ENCODE results near the gene KLRC2. TPM values are rescaled to one million over a fixed set of nuclear protein-coding genes. Genes with fewer than 3 reads are reported as not detected.
"Not testable (repeated sequence)": the region's sequence is repeated elsewhere in the genome, so short reads cannot be mapped to it uniquely, and the experiment has no call there.

Gene KLRC2
- 0.23 TPM in 1 of 2 replicates, not detected in the other for total RNA-seq (2014; rRNA removed; shearing (Covaris generic))

- peak; percentile 49 for DNase-seq (ENCODE audit: low spot score)
These were observed at the start of gene KLRC2 for GRCh38 chr12:10435816-10436215. KLRC2 (minus strand) TSS chr12:10436010; CDS start chr12:10435986, 24 bp downstream.

DNA sequence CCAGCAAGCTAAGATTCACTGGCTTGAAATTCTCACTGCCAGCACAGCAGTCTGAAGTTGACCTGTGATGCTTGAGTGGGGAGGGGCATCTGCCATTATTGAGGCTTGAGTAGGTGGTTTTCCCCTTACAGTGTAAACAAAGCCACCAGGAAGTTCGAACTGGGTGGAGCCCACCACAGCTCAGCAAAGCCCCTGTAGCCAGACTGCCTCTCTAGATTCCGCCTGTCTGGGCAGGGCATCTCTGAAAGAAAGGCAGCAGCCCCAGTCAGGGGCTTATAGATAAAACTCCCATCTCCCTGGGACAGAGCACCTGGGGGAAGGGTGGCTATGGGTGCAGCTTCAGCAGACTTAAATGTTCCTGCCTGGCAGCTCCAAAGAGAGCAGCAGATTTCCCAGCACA lies 46.1 kb upstream of the KLRC2 start:
- not testable (repeated sequence) for DNase-seq (ENCODE audit: low spot score)

- DNase-seq (ENCODE audit: low spot score), result not testable (repeated sequence)
These were observed 37.0 kb upstream of the KLRC2 start for GRCh38 chr12:10472808-10473207.

GRCh38 chr12:10469701-10470100 lies 33.9 kb upstream of the KLRC2 start:
- DNase-seq (ENCODE audit: low spot score), result no peak

DNA sequence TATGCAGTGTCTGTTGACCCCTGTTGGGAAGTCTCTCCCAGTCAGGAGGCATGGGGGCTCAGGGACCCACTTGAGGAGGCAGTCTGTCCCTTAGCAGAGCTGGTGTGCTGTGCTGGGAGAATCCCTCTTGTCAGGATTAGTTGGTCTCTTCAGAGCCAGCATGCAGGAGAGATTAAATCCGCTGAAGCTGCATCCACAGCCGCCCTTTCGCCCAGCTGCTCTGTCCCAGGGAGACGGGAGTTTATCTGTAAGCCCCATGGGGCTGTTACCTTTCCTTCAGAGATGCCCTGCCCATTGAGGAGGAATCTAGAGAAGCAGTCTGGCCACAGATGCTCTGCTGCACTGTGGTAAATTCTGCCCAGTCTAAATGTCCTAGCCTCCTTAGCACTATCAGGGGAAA lies 30.5 kb upstream of the KLRC2 start:
- DNase-seq (ENCODE audit: low spot score), result no peak

DNA sequence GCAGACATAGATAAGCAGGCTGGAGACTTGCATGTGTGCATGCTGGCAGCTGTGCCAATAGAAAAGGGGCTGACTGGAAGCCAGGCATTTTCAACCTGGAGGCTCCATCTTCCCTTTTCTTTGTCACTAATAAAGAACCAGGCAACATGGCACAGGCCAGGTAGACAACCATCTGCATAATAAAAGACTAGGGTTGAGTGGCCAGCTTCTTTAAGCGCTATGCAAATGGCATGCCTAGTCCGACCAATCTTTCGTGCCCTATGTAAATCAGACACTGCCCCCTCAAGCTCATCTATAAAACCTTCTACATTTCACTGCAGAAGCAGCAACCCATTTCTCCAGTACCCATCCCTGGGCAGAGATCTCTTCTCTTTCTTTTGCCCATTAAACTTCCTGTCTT lies 21.9 kb upstream of the KLRC2 start:
- no peak for DNase-seq (ENCODE audit: low spot score)

DNA sequence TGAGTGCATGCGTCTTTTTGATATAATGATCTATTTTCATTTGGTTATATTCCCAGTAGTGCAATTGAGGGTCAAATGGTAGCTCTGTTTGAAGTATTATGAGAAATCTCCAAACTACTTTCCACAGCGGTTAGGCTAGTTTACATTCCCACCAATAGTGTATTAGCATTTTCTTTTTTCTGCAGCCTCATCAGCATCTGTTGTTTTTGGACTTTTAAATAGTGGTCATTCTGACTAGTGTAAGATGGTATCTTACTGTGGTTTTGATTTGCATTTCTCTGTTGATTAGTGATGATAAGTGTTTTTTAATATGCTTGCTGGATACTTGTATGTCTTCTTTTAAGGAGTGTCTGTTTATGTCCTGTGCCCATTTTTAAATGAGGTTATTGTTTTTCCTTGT lies 21.0 kb upstream of the KLRC2 start:
- no peak for DNase-seq (ENCODE audit: low spot score)

DNA sequence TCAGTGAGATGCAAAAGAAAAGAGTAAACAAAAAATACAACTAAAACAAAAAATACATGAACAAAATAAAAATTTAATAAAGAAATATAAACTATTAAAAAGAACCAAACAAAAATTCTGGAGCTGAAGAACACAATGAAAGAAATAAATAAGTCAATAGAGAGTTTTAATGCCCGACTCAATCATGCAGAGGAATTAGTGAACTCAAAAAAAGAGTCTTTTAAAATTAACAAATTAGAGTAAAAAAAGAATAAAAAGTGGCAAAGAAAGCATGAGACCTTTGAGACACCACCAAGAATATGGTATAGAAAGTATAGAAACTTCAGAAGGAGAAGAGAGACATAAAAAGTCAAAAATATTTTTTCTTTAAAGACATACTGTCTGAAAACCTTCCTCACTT lies 20.0 kb upstream of the KLRC2 start:
- DNase-seq (ENCODE audit: low spot score), result no peak

- DNase-seq (ENCODE audit: low spot score), result no peak
These were observed 18.7 kb upstream of the KLRC2 start for GRCh38 chr12:10454531-10454930.

DNA sequence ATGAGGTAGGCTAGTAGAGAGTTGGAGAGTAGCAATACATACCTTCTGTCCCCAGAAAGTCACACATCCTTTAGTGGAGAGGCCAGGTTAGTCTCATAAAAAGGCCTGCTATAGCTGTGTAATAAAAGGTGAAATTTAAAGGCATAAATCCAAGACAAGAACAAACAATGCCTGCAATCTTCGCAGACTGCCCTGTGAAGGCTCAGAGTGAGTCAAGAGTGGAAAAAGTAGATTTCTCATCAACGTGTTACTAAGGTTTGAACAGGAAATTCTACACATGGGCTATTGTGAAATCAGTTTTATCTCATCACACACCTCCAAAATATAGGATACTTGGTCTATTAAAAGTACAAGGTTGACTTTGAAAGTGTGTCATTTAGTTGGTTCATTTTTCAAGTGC lies 17.3 kb upstream of the KLRC2 start, which contains the start of gene KLRC1:
Gene KLRC1, minus strand, starts transcription at position 222 of the 400 bp plus-strand sequence. CDS start 2,221 bp downstream, outside the sequence.
- DNase-seq (ENCODE audit: low spot score), result no peak

DNA sequence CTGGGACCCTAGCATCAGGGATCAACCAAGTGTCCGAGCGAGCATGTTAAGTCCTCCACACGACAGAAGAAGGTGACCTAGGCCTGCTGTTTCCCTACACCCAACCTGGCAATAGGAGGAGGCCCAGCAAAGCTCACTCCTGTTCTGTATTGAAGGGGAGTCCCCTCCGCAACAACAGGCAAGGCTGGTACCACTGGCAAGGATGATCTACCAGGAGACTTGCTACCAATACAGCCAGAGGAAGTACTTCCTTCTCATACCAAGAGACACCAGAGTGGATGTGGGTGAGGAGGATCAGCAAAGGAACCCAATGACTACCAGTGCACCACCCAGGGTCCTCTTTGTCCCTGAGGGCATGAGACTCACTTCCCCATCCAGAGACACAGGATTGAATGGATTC lies 12.4 kb upstream of the KLRC2 start:
- DNase-seq (ENCODE audit: low spot score), result no peak

- DNase-seq (ENCODE audit: low spot score), result peak; percentile 33
These were observed 10.2 kb upstream of the KLRC2 start for GRCh38 chr12:10446052-10446451.

GRCh38 chr12:10441144-10441543 lies 5.3 kb upstream of the KLRC2 start:
- DNase-seq (ENCODE audit: low spot score), result not testable (repeated sequence)

- DNase-seq (ENCODE audit: low spot score), result not testable (repeated sequence)
These were observed 3.9 kb upstream of the KLRC2 start for GRCh38 chr12:10439608-10440274.

GRCh38 chr12:10437601-10438000 lies 1.8 kb upstream of the KLRC2 start:
- DNase-seq (ENCODE audit: low spot score), result not testable (repeated sequence)

DNA sequence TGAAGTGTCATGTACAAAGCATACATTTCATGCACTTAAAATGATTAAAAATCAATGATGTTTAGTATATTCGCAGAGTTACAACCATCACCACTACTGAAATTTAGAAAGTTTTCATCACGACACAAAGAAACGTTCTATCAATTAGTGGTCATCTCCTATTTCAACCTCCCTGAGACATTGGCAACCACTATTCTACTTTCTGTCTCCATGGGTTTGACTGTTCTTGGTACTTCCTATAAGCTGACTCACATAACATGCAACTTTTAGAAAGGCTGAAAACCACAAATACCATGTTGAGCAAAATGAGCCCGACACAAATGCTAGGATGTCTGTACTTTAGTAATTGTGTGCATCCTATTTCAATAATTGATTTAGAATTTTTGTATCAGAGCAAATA lies 5.2 kb downstream of the KLRC2 start:
- DNase-seq (ENCODE audit: low spot score), result not testable (repeated sequence)

DNA sequence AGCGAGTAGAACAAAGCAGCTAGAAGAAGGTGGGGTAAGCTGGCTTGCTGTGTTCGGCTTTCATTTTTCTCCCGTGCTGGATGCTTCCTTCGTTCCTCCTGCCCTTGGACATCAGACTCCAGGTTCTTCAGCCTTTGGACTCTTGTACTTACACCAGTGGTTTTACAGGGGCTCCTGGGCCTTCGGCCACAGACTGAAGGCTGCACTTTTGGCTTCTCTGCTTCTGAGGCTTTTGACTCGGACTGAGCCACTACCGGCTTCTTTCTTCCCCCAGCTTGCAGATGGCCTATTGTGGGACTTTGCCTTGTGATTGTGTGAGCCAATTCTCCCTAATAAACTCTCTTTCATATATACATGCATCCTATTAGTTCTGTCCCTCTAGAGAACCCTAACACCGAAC lies 9.9 kb downstream of the KLRC2 start:
- not testable (repeated sequence) for DNase-seq (ENCODE audit: low spot score)

DNA sequence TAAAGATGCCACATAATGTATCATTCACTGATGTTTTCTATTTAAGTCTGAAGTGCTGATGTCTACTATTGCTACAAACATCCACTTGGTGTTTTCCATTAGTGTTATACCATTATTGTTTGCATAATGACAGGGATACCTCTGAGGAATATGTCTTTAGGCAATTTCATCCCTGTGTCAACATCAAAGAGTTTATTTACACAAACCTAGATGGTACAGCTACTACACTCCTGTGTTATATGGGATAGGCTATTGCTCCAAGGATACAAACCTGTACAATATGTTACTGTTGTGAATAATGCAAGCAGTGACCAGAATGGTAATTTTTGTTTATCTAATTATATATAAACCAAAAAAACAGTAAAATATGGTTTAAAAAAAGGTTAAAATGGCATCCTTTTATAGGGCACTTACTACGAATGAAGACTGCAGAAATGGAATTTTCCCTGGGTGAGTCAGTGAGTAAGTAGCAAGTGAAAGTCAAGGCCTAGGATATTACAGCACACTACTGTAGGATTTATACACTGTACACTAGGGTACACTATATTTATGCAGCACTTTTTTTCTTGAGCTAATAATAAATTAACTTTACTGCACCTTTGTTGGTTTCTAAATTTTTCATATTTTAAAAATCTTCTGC lies 11.4 kb downstream of the KLRC2 start:
- not testable (repeated sequence) for DNase-seq (ENCODE audit: low spot score)

GRCh38 chr12:10422159-10422558 lies 13.7 kb downstream of the KLRC2 start:
- not testable (repeated sequence) for DNase-seq (ENCODE audit: low spot score)

DNA sequence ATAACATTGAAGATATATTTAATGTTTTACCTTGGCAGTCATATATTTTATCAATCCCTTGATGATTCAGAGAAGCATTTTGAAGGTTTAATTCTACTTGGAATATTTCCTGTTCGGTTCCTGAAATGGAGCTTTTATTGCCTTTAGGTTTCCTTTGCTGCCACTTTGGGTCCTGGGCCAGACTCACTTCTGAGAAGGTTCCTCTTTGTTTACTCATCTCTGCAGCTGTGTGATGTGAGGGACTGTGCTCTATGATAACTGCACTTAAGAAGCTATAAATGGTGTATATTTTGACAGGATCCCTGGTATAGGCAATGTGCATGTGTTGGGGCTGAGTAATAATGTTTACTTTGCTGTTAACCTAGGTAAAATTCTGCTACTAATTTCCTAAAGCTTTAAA lies 15.5 kb downstream of the KLRC2 start, which contains the start of gene KLRC3:
Gene KLRC3, minus strand, starts transcription at position 262 of the 400 bp plus-strand sequence. Its CDS starts 45 bp downstream, at position 217.
- DNase-seq (ENCODE audit: low spot score), result not testable (repeated sequence)

DNA sequence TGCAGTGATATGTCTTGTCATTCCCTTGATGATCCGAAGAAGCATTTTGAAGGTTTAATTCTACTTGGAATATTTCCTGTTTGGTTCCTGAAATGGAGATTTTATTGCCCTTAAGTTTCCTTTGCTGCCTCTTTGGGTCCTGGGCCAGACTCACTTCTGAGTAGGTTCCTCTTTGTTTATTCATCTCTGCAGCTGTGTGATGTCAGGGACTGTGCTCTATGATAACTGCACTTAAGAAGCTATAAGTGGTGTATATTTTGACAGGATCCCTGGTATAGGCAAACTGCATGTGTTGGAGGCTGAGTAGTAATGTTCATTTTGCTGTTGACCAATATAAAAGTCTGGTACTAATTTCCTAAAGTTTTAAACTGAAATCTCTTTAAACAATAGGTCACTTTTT lies 26.4 kb downstream of the KLRC2 start, which contains the start of gene KLRC4:
Gene KLRC4, minus strand, starts transcription at position 366 of the 400 bp plus-strand sequence. Its CDS starts 182 bp downstream, at position 184.
- peak; percentile 25 for DNase-seq (ENCODE audit: low spot score)

GRCh38 chr12:10408842-10409241 lies 27.0 kb downstream of the KLRC2 start:
- DNase-seq (ENCODE audit: low spot score), result no peak

DNA sequence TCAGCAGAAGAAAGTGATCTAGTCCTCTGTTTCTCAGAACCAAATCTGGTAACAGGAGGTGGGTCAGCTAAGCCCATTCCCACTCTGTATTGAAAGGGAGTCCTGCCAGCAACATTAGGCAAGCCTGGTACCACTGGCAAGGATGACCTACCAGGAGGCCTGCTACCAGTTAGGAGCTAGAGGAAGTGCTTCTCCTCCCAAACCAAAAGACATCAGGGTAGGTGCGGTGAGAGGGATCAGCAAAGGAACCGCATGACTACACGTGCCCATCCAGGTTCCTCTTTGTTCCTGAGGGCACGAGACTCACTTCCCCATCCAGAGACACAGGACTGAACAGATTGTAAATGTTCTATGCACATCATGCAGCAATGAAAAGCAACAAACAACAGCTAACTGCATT lies 29.1 kb downstream of the KLRC2 start:
- no peak for DNase-seq (ENCODE audit: low spot score)

Measured in H4 (cell line).